ENCODE results near the gene DLX4. TPM values are rescaled to one million over a fixed set of nuclear protein-coding genes. Genes with fewer than 3 reads are reported as not detected.

The DLX4 gene
- not detected in 2 replicates for total RNA-seq

DNA sequence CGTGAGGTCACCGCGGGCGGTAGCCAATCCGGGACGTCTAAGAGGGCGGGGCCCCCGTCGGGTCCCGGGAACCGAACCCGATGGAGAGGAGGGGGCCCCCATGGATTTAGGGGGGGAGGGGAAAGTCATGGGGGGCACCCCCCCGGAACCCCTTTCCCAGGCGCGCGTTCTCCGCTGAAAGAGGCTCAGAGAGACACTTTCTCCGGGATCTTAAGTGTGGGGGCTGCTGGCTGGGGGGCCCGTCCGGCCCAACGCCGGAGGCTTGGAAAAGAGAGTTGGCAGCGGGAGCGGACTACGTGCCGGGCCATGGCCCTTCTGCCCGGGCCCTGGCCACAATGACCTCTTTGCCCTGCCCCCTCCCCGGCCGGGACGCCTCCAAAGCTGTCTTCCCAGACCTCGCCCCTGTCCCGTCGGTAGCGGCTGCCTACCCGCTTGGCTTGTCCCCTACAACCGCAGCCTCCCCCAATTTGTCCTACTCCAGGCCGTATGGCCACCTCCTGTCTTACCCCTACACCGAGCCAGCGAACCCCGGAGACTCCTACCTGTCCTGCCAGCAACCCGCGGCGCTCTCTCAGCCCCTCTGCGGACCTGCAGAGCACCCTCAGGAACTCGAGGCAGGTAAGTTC is at the start of gene DLX4:
Gene DLX4 (plus strand): TSS at position 57 of the 626 bp plus-strand sequence. CDS start 279 bp downstream, at position 336.

DNA sequence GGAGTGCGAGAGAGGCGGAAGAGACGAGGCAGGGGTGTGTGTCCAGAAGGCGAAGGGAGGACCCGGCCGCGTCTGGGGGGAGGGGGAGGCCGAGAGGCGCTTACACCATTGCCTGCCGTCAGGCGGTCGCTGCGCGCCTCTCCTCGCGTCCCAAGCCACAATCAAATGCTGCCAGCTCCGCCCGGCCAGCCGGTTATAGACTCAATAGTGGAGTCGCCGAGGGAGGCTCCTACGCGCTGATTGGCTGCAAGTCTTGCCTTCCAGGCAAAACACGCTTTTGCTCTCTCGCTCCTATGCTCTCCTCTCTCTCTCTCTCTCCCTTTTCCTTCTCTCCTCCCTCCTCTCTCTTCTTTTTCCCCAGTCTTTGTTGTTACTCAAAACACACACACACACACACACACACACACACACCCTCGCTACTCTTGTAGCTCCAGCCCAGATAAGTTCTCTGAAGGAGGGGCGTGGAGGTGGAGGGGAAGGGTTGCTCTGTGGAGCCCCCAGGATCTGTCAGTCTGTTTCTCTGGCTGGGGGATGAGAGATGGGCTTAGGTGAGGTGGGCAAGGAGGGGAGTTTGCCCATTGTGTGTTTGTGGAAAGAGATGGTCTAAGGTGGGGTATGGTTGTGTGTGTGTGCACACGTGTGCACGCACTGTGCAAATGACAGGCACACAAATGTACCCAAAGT is 26.2 kb downstream of the DLX4 start, which contains the start of gene DLX3:
Gene DLX3 (minus strand): TSS at position 170 of the 684 bp plus-strand sequence. CDS start 226 bp downstream, outside the sequence.

Small RNAs within 50 kb of the gene (small RNA-seq; reads per million reads assigned to genes)
- gene RNU6-1313P (ENCODE audit: low replicate concordance), result not detected

Other genes starting within 250 kb of the DLX4 start
- gene FAM117A, start 205.1 kb upstream of the DLX4 start, total RNA-seq, result 0.57 and 2.4 TPM in 2 replicates
- 35.0 and 36.9 TPM in 2 replicates for gene KAT7, start 180.5 kb upstream of the DLX4 start, total RNA-seq
- not detected in 2 replicates for gene TAC4, start 121.1 kb upstream of the DLX4 start, total RNA-seq
- not detected in 2 replicates for gene DLX3, start 26.0 kb downstream of the DLX4 start, total RNA-seq
- gene ITGA3, start 86.9 kb downstream of the DLX4 start, total RNA-seq, result 150 and 533 TPM in 2 replicates
- 21.6 and 43.5 TPM in 2 replicates for gene PDK2, start 126.2 kb downstream of the DLX4 start, total RNA-seq
- gene SAMD14, start 161.0 kb downstream of the DLX4 start, total RNA-seq, result 1.8 and 5.0 TPM in 2 replicates
- gene PPP1R9B, start 181.5 kb downstream of the DLX4 start, total RNA-seq, result 37.6 and 58.0 TPM in 2 replicates
- gene SGCA, start 196.8 kb downstream of the DLX4 start, total RNA-seq, result 2.0 and 5.5 TPM in 2 replicates
- gene COL1A1, start 232.4 kb downstream of the DLX4 start, total RNA-seq, result 2,368 and 3,907 TPM in 2 replicates